WTC11 (cell line): Measurements from ENCODE around the gene ST6GALNAC6. TPM values are rescaled to one million over a fixed set of nuclear protein-coding genes. Genes with fewer than 3 reads are reported as not detected.

ENCODE experiments used
- ATAC-seq: fragments of 200-7000 bp; cut with Tn5 transposase; 2 replicates; pipeline ENCODE4 v1.10.0; 2021; ENCODE audit warnings: mild to moderate bottlenecking, moderate library complexity
- CTCF ChIA-PET: fragments of 300-600 bp; sonication (Branson Sonifier 250); formaldehyde crosslinking; loops from one replicate; lab custom pipeline; 2021; ENCODE audit warnings: antibody characterized with exemption; lab: Charles Lee
- POLR2A ChIA-PET: fragments of 350-600 bp; sonication (Branson Sonifier 250); formaldehyde crosslinking; loops from one replicate; lab custom pipeline; 2021; ENCODE audit warnings: antibody characterized with exemption; lab: Charles Lee
- DNase-seq: peaks from one replicate; pipeline ENCODE4 v3.0.0; 2021; ENCODE audit warnings: low spot score
- H3K27ac Mint-ChIP-seq: 2 replicates; pipeline ENCODE4 v1.8.0; 2021; ENCODE audit warnings: mixed read lengths
- H3K27me3 Mint-ChIP-seq: 2 replicates; pipeline ENCODE4 v1.8.0; 2021; ENCODE audit warnings: low read depth, mild to moderate bottlenecking, moderate library complexity, mixed read lengths
- H3K36me3 Mint-ChIP-seq: 2 replicates; pipeline ENCODE4 v1.8.0; 2021; ENCODE audit warnings: mixed read lengths
- H3K4me1 Mint-ChIP-seq: 2 replicates; pipeline ENCODE4 v1.8.0; 2022; ENCODE audit warnings: mixed read lengths
- H3K4me3 Mint-ChIP-seq: 2 replicates; pipeline ENCODE4 v1.8.0; 2021; ENCODE audit warnings: mild to moderate bottlenecking, moderate library complexity, mixed read lengths
- H3K9me3 Mint-ChIP-seq: 2 replicates; pipeline ENCODE4 v1.8.0; 2021; ENCODE audit warnings: mixed read lengths
- AR ChIP-seq: fragments of 250-450 bp; sonication (Bioruptor Pico); IDR thresholded peaks from 2 replicates; pipeline ENCODE4 v1.9.0; 2021; ENCODE audit warnings: mild to moderate bottlenecking
- ARID4B ChIP-seq: sonication (generic); formaldehyde crosslinking; IDR thresholded peaks from 2 replicates; pipeline ENCODE4 v1.8.0; 2023; ENCODE audit warnings: missing genetic modification reagents, mild to moderate bottlenecking, borderline replicate concordance
- CREM ChIP-seq: sonication (generic); formaldehyde crosslinking; IDR thresholded peaks from 2 replicates; pipeline ENCODE4 v1.8.1; 2022; ENCODE audit warnings: mild to moderate bottlenecking, missing genetic modification reagents, moderate library complexity
- IRF1 ChIP-seq: sonication (generic); formaldehyde crosslinking; IDR thresholded peaks from 2 replicates; pipeline ENCODE4 v1.8.0; 2023; ENCODE audit warnings: missing genetic modification reagents
- JUN ChIP-seq: sonication (generic); formaldehyde crosslinking; IDR thresholded peaks from 2 replicates; pipeline ENCODE4 v1.8.0; 2023; ENCODE audit warnings: mild to moderate bottlenecking, missing genetic modification reagents
- MLX ChIP-seq: sonication (generic); formaldehyde crosslinking; IDR thresholded peaks from 2 replicates; pipeline ENCODE4 v1.8.1; 2023; ENCODE audit warnings: mild to moderate bottlenecking, missing genetic modification reagents, moderate library complexity
- MYBL2 ChIP-seq: sonication (generic); formaldehyde crosslinking; IDR thresholded peaks from 2 replicates; pipeline ENCODE4 v1.8.1; 2023; ENCODE audit warnings: mild to moderate bottlenecking, moderate library complexity, missing genetic modification reagents
- PRRX2 ChIP-seq: fragments of 250-450 bp; sonication (Bioruptor Pico); IDR thresholded peaks from 2 replicates; pipeline ENCODE4 v1.8.0; 2021; ENCODE audit warnings: mild to moderate bottlenecking
- SP1 ChIP-seq: sonication (generic); formaldehyde crosslinking; conservative IDR thresholded peaks from 2 replicates; pipeline ENCODE4 v1.8.1; 2022; ENCODE audit warnings: missing genetic modification reagents
- ZBTB43 ChIP-seq: sonication (generic); formaldehyde crosslinking; IDR thresholded peaks from 2 replicates; pipeline ENCODE4 v1.8.1; 2023; ENCODE audit warnings: mild to moderate bottlenecking, missing genetic modification reagents
- ZMAT4 ChIP-seq: fragments of 250-450 bp; sonication (Bioruptor Pico); IDR thresholded peaks from 2 replicates; pipeline ENCODE4 v1.9.0; 2021; ENCODE audit warnings: mild to moderate bottlenecking
- ZNF121 ChIP-seq: sonication (generic); formaldehyde crosslinking; IDR thresholded peaks from 2 replicates; pipeline ENCODE4 v1.8.0; 2023; ENCODE audit warnings: missing genetic modification reagents
- ZNF281 ChIP-seq: sonication (generic); formaldehyde crosslinking; IDR thresholded peaks from 2 replicates; pipeline ENCODE4 v1.8.0; 2023; ENCODE audit warnings: mild to moderate bottlenecking, missing genetic modification reagents
- ZNF317 ChIP-seq: sonication (generic); formaldehyde crosslinking; IDR thresholded peaks from 2 replicates; pipeline ENCODE4 v1.8.1; 2023; ENCODE audit warnings: low read depth, mild to moderate bottlenecking, moderate library complexity, missing genetic modification reagents, borderline replicate concordance
- ZNF425 ChIP-seq: fragments of 250-450 bp; sonication (Bioruptor Pico); conservative IDR thresholded peaks from 2 replicates; pipeline ENCODE4 v1.9.0; 2021; ENCODE audit warnings: mild to moderate bottlenecking
- ZNF512 ChIP-seq: sonication (generic); formaldehyde crosslinking; IDR thresholded peaks from 2 replicates; pipeline ENCODE4 v1.8.1; 2022; ENCODE audit warnings: missing genetic modification reagents, borderline replicate concordance
- ZSCAN18 ChIP-seq: fragments of 250-450 bp; sonication (Bioruptor Pico); IDR thresholded peaks from 2 replicates; pipeline ENCODE4 v2.1.2; 2022; ENCODE audit warnings: mild to moderate bottlenecking, moderate library complexity
- total RNA-seq: library from RNA; stranded (reverse); gene quantifications from 3 replicates; pipeline ENCODE4 v1.2.3, GENCODE V29; 2021

The ST6GALNAC6 gene
- total RNA-seq, 1 experiment from 2014 or later: 47.5 TPM

- DNase-seq: no peak
- H3K36me3 Mint-ChIP-seq: no peaks in the 10 kb centered on the region
- 0 out of 2 replicates have a peak, but pooled peaks cover 2% of the 10 kb centered on the region for H3K4me1 Mint-ChIP-seq
- no peak overlapping the region for H3K4me3 Mint-ChIP-seq
- CTCF ChIA-PET: interaction anchor here (1.1 to 1.3 kb wide), 2 partner anchors 14 kb away, joined by 3 read pairs; no protein-coding TSS in a partner anchor
- POLR2A ChIA-PET: interaction anchor here (0.5 kb wide), 1 partner anchor 19 kb away, joined by 3 read pairs; no protein-coding TSS in a partner anchor
- ATAC-seq: peak; percentile 46
- no peaks in the 10 kb centered on the region for H3K9me3 Mint-ChIP-seq
- H3K27ac Mint-ChIP-seq: no peak overlapping the region
- no peaks in the 10 kb centered on the region for H3K27me3 Mint-ChIP-seq
- TF ChIP-seq PRRX2 (CRISPR knock-in tag) (no peak), SP1 (CRISPR knock-in tag) (no peak), ZBTB43 (no peak), JUN (CRISPR knock-in tag) (no peak), ZNF512 (CRISPR knock-in tag) (no peak), CREM (CRISPR knock-in tag) (no peak), ARID4B (no peak), AR (CRISPR knock-in tag) (no peak), MLX (no peak), ZNF317 (CRISPR knock-in tag) (no peak), ZNF425 (no peak), ZNF121 (CRISPR knock-in tag) (no peak), ZMAT4 (CRISPR knock-in tag) (no peak), ZNF281 (CRISPR knock-in tag) (no peak), ZSCAN18 (CRISPR knock-in tag) (no peak), MYBL2 (CRISPR knock-in tag) (no peak), IRF1 (CRISPR knock-in tag) (no peak)
Observed at GRCh38 chr9:127838375-127839078, 60.9 kb downstream of the ST6GALNAC6 start.
